ENCODE data around the gene JAKMIP1.

JAKMIP1 gene

GRCh38 chr4:6200011-6200921 lies at the start of gene JAKMIP1:
TSS of gene JAKMIP1 (minus strand) at chr4:6200549. CDS start at chr4:6112850, 87,699 bp downstream.
- DNase-seq, result peak in 50 of 51 donors; percentile 14 to 90 (median 76)

DNA sequence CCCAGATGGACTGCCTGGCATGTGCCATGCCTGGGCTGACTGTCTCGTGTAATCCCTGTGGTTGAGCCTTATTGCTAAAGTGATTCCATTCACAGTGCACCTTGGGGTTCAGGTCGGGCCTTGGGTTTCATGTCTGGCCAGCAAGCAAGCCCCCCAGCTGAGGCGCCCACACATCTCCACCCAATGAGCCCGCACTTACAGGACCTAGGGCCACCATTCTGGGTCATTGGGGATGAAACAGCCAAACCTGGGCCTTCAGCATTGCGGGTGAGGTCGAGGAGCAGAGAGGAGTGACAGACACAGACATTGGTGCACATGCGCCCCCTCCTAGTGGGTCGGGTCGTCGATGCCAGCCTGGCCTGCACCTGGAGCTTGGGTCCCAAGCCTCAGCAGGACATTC lies 48.0 kb upstream of the JAKMIP1 start:
- DNase-seq, result no peak

- no peak for DNase-seq
These were observed 45.9 kb upstream of the JAKMIP1 start for GRCh38 chr4:6246170-6246634.

DNA sequence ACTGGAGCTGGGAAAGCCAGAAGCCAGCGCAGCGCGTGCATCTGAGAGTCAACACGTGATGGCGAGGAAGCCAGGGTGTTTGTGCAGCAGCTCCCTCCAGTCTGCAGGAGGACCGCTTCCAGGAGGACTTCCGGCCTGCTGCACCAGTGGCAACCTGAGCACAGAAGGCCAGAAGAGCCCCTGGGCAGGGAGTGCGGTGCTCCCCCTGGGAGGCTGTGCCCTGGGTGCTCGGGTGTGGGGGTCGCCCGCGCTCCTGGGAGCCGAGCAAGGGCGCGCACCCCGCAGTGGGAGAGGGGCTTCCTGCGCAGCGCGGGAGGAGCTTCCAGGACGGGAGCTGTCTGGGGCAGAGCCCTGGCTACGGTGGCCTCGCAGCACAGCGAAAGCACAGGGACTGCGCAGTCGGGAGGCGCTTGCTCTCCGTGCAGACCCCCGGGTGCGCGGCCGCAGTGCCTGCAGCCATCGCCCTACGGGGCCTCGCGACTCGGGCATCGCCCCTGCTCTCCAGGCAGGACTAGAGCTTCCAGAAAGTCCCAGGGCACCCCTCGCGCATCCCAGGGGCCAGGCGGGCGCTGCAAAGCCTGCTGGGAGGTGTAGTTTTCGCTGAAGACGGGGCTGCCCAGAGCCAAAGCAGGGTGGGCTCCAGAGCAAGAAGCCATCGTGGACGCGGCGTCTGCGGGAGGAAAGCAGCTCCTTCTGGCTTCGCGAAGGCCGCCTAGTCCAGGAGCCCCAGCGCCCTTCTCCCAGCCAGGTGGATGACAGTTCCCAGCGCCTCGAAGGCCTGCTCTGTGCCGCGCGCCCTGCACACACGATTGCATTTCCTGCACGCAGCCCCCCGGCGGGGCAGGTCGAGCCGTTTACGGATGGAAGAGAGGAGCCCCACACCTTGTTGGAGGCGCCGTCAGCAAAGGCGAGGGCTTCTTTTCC lies 45.2 kb upstream of the JAKMIP1 start:
- DNase-seq, result peak in 38 of 51 donors; percentile 13 to 83 (median 53)

GRCh38 chr4:6242271-6243029 lies 42.1 kb upstream of the JAKMIP1 start:
- DNase-seq, result no peak

GRCh38 chr4:6241062-6241845 lies 40.9 kb upstream of the JAKMIP1 start:
- DNase-seq, result no peak

DNA sequence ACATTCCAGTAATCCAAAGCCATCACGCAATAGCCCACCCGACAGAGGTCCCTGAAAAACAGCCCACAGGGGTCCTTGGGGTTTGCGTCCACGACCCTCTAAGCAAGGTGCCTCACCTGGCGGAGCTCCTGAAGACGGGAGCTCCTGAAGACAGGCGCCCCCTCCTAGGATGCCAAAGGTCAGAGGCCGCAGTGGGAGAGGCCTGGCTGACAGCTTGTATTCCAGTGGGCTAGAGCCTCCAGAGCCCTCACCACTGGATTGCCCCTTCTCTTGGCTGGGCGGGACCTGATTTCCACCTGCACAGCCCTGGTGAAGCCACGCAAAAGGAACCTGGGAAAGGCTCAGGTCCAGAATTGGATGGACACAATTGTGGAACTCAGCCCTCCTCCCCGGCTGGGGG lies 39.6 kb upstream of the JAKMIP1 start:
- no peak for DNase-seq

DNA sequence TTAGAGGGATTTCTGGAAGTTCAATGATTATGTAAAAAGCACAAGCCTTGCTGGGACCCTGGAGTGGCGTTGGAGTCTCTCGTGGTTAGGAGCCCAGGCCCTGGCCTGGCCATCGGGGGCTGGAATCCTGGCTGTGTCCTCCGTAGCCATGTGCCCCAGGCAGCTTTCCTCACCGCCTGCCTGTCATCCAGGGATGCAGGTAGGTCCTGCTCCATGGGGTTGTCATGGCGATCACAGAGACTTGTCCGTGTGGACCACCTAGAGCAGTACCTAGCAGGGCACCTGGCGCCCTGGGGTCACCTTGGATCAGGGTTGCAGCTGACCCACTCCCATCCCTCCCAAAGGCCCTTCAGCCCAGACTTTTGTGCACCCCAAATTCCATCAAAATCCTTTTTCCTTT lies 39.1 kb upstream of the JAKMIP1 start:
- no peak for DNase-seq

GRCh38 chr4:6236816-6237390 lies 36.6 kb upstream of the JAKMIP1 start:
- no peak for DNase-seq

DNA sequence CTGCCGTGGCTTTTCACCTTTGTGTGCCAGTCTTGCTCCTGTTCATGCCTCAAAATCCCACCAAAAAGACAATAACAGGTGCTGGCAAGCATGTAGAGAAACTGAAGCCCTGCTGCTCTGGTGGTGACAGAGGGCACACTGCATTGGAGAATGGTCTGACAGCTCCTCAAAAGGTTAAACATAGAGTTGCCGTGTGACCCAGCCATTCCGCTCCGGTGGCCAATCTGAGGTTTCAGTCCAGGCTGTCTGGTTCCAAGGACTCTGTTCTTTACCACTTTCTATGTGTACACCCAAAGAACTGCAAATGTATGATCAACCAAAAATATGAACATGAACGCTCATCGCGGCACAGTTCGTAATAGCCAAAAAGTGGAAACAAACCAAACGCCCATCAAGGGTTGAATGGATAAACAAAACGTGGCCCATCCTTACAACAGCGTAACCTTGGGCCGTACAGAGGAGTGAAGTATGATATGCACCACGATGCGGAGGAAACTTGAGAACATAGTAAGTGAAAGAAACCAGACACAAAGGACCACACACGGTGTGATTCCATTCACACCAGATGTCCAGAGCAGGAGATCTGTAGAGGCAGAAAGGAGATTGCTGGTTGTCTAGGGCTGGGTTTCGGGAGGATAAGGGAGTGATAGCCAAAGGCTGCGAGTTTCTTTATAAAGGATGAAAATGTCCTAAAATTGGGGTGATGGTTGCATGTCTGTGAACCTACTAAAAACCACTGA lies 35.7 kb upstream of the JAKMIP1 start:
- no peak for DNase-seq

DNA sequence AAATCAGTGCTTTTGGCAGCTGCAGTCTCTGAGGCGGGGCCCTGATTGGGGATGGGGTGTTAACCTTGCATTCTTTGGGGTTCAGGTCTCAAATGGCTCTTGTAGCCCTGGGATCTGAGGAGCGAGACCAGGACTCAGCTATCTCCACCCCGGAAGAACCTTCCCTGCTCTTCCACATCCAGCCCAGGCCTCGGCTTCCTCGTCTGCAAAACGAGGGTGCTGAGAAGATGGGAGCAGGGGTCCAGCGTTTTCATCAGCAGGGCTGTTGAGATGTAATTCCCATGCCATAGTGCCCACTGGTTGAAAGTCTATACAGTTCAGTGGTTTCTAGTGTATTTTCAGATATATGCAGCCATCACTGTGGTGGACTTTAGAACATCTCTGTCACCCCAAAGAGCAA lies 34.7 kb upstream of the JAKMIP1 start:
- DNase-seq, result no peak

- DNase-seq, result no peak
These were observed 33.6 kb upstream of the JAKMIP1 start for GRCh38 chr4:6233929-6234328.

GRCh38 chr4:6232836-6233785 lies 32.8 kb upstream of the JAKMIP1 start:
- DNase-seq, result no peak

DNA sequence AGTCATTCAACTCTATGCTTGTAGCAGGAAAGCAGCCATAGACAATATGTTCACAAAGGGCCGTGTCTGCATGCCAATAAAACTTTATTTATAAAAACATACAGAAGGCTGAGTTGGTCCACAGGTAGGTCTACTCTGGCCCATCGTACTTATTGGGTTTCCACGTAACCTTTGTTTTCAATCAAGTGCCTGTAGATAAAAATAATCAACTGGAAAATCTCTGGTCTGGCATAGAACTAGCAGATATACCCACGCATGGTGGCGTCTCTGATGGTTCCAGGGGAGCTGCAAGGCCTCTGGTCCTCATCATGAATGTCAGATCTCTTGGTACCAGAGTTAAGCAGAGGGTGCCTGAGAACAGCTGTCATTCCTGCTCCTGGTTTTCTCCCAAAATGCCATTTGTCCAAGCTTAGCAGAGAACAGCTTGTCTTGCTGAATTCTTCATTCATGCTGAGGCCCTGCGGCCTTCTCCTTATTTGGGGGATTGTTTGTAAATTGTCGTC lies 31.4 kb upstream of the JAKMIP1 start:
- no peak for DNase-seq

DNA sequence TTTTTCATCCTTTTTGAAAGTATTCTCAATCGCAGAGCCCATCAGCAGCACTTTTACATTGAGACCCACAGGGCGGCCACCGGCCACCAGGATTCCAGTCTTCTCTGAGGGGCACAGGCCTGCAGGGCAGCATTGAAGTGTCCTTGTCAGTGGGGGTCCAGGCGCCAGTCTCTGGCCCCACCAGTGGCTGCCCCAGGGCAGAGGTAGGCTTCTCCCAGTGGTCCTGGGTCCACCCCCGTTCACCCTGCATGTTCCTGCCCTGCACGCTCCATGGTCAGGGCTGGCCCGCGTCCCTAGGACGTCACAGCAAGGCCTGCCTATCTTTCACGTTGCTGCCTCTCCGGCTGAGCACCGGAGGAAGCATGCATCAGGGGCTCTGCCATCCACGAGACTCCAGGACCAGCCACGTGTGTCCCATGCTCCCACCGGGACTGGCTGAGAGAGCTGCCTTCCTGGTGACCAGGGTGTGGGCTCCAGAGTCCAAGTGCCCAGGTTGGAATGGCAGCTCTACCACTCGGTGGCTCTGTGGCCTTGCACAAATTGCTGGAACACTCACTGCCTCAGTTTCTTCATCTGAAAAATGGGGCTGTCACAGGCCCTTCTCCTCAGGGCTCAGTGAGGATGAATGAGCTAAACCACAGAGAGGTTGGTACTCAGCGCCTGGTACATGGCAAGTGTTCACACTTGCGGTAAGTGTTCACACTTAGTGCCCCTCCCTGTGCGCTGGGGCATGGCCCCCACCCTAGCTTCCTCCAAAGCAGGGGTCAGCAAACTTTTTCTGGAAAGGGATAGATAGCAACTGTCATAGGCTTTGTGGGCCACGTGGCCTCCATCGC lies 30.7 kb upstream of the JAKMIP1 start:
- DNase-seq, result no peak

DNA sequence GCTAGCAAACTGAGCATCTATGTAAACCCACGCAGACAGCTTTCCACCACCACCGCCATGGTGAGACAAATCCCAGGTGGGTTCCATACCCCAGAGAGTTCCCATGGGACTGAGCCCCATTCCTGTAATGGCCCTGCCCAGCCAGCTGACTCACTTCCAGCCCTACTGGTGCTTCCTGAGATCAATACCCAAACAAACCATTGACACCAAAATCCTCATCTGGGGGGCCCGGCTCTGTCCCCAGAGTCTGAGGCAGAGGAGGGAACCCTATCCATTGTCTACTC lies 30.1 kb upstream of the JAKMIP1 start:
- DNase-seq, result no peak
